Hepatocyte (in vitro differentiated cells): ENCODE data around the gene PTPRN2.

Experiments
- EZH2 ChIP-seq: fragments of 200-600 bp; sonication (generic); IDR thresholded peaks from 2 replicates; pipeline ENCODE4 v1.6.1; 2016; ENCODE audit warnings: antibody characterized with exemption, mild to moderate bottlenecking, borderline replicate concordance
- TF ChIP-seq, protein P1 (sequence below): fragments of 200-600 bp; sonication (generic); IDR thresholded peaks from 2 replicates; pipeline ENCODE4 v1.5.1; 2016; ENCODE audit warnings: antibody characterized with exemption, mild to moderate bottlenecking; ENCODE audit not compliant: poor library complexity

DNA sequence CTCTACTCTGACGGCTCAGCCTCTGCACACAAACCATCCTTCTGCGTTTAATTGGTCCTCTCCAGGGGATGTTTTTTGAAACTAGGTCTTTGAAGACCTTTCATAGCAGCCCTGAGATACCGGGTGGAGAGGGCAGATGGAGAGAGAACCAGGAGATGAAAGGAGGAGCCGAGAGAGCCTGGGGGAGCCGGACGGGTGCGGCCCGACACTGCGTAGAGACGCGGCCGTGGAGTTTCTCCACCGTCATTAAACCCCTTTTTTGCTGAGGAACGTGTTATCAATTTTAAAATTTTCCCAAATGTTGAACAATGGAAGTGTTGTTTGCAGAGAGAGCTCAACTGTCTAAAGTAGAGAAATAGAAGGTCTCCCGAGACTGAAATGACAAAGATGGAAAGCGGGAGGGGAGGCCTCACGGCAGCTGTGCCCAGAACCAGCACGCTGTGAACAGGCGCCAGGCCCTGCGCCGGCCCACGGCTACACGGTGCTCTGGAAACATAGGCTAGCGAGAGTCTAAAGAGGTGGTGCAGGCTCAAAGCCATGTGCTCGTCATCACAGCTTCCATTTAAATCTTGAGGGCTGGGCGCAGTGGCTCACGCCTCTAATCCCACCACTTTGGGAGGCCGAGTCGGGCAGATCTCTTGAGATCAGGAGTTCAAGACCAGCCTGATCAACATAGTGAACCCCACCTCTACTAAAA lies 307.0 kb downstream of the PTPRN2 start:
- TF ChIP-seq, protein P1, sequence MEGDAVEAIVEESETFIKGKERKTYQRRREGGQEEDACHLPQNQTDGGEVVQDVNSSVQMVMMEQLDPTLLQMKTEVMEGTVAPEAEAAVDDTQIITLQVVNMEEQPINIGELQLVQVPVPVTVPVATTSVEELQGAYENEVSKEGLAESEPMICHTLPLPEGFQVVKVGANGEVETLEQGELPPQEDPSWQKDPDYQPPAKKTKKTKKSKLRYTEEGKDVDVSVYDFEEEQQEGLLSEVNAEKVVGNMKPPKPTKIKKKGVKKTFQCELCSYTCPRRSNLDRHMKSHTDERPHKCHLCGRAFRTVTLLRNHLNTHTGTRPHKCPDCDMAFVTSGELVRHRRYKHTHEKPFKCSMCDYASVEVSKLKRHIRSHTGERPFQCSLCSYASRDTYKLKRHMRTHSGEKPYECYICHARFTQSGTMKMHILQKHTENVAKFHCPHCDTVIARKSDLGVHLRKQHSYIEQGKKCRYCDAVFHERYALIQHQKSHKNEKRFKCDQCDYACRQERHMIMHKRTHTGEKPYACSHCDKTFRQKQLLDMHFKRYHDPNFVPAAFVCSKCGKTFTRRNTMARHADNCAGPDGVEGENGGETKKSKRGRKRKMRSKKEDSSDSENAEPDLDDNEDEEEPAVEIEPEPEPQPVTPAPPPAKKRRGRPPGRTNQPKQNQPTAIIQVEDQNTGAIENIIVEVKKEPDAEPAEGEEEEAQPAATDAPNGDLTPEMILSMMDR, result no peak
- TF ChIP-seq EZH2, result no peak
